Stimulated activated naive CD8-positive, alpha-beta T cell treated with anti-CD3 and anti-CD28 coated beads, Interleukin-15, amount 100 ng/mL, for 72 hours (primary cell): Measurements from ENCODE around the gene DHRSX.

Experiments used
- ATAC-seq: fragments of 150-1000 bp; cut with Tn5 transposase; 2 replicates; pipeline ENCODE4 v1.10.0; 2021; ENCODE audit warnings: mild to moderate bottlenecking, moderate library complexity
- DNase-seq, 2 donors: peaks; one replicate each; pipeline ENCODE4 v3.0.0; 2021 to 2022
- H3K27ac Mint-ChIP-seq, 2 donors: one replicate each; pipeline ENCODE4 v1.8.0; 2022; ENCODE audit warnings: mild to moderate bottlenecking in 2 of 2, mixed read lengths in 2 of 2, moderate library complexity in 2 of 2
- H3K27me3 Mint-ChIP-seq: one replicate; pipeline ENCODE4 v1.8.0; 2022; ENCODE audit warnings: mixed read lengths
- H3K4me1 Mint-ChIP-seq: one replicate; pipeline ENCODE4 v1.8.0; 2022; ENCODE audit warnings: mild to moderate bottlenecking, mixed read lengths
- H3K4me3 Mint-ChIP-seq, 2 donors: one replicate each; pipeline ENCODE4 v1.8.0; 2022; ENCODE audit warnings: mild to moderate bottlenecking in 2 of 2, mixed read lengths in 2 of 2, moderate library complexity in 1 of 2
- H3K9me3 Mint-ChIP-seq, 2 donors: one replicate each; pipeline ENCODE4 v1.8.0; 2022; ENCODE audit warnings: mixed read lengths in 2 of 2

DHRSX gene

GRCh38 chrX:2445662-2446623, 54.8 kb downstream of the DHRSX start:
- DNase-seq (no peak), ATAC-seq (no peak)
- Mint-ChIP-seq H3K27me3 (no peaks in the 10 kb centered on the region), H3K4me3 (no peak overlapping the region), H3K4me1 (peaks cover 4% of the 10 kb centered on the region), H3K27ac (no peak overlapping the region), H3K9me3 (peaks cover 3 to 4% of the 10 kb centered on the region in 2 donors)

DNA sequence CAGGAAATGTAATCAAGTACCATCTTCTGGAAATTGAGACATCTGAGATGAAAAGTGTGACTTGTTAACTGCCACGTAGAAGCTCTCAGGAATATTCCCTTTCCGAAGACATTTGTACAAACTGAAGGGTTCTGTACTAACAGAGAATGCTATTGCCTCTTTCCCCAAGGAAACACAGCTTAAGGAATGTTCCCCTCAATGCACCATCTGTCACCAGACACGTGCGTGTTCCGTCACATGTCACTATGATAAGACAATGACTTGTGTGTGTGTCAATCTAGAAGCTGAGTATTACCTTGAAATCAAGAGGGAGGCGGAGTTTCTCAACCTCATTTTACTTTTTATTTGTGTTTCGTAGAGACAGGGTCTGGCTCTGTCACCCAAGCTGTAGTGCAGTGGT, 58.1 kb downstream of the DHRSX start:
- ATAC-seq = no peak
- no peaks in the 10 kb centered on the region for H3K4me1 Mint-ChIP-seq
- H3K27ac Mint-ChIP-seq = no peak overlapping the region

GRCh38 chrX:2441466-2441865, 59.3 kb downstream of the DHRSX start:
- Mint-ChIP-seq H3K4me1 (no peaks in the 10 kb centered on the region), H3K27me3 (no peaks in the 10 kb centered on the region), H3K27ac (no peak overlapping the region), H3K9me3 (peaks cover 5 to 18% of the 10 kb centered on the region in 2 donors), H3K4me3 (no peak overlapping the region)
- ATAC-seq = no peak
- no peak for DNase-seq

More for the DNA sequence above, 58.1 kb downstream of the DHRSX start:
- Mint-ChIP-seq H3K4me3 (no peak overlapping the region), H3K27me3 (no peaks in the 10 kb centered on the region), H3K9me3 (peaks cover 5 to 18% of the 10 kb centered on the region in 2 donors)
- no peak for DNase-seq

DNA sequence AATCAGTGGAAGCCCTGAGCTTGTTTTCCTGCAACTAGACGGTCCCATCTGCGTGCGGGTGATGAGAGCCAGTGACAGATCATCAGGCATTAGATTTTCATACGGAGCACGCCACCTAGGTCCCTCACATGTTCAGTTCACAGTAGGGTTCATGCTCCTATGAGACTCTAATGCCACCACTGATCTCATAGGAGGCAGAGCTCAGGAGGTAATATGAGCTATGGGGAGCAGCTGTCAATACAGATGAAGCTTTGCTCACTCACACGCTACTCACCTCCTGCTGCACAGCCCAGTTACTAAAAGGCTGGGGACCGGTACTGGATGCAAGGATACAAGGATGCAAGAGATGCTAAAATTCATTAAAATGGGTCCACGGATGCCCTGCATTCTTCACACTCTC, 61.2 kb downstream of the DHRSX start:
- DNase-seq = no peak
- Mint-ChIP-seq H3K4me3 (no peak overlapping the region), H3K27me3 (no peaks in the 10 kb centered on the region), H3K4me1 (peaks cover 5% of the 10 kb centered on the region), H3K27ac (no peak overlapping the region), H3K9me3 (peaks cover 5 to 18% of the 10 kb centered on the region in 2 donors)
- ATAC-seq = no peak

GRCh38 chrX:2435465-2435864, 65.3 kb downstream of the DHRSX start:
- DNase-seq = no peak
- Mint-ChIP-seq H3K9me3 (peaks cover 0 to 9% of the 10 kb centered on the region in 2 donors), H3K27ac (no peak overlapping the region), H3K4me1 (peaks cover 6% of the 10 kb centered on the region), H3K27me3 (no peaks in the 10 kb centered on the region), H3K4me3 (no peak overlapping the region)
- ATAC-seq = no peak

- Mint-ChIP-seq H3K27ac (peak overlapping the region in 1 of 2 donors; percentile 15), H3K9me3 (no peaks in the 10 kb centered on the region), H3K27me3 (no peaks in the 10 kb centered on the region), H3K4me1 (peaks cover 6% of the 10 kb centered on the region), H3K4me3 (no peak overlapping the region)
- DNase-seq = no peak
- no peak for ATAC-seq
Measured at GRCh38 chrX:2434270-2435163, 66.3 kb downstream of the DHRSX start.

DNA sequence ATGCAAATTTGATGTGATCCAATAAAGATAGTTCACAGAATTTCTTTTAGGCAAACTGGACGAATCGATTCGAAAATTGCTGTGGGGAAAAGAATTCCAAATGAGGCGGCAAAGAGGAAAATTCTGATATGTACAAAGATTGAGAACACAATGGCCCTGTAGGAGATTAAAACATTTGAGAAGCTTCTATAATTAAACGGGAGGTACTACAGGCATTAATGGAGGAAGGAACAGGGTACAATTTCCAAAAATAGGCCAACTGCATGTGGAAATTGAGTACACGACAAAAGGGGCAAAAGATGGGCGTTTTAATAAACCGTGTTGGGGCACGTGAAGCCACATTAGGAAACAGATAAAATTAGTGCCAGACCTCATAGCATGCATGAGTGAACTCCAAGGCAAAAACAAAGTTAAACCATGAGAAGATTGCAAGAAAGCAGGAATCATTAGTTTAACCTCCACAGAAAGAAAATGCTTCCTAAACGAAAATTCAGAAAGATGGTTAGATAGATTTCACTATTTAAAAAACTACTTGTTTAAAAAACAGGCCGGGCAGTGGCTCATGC, 68.4 kb downstream of the DHRSX start:
- DNase-seq (no peak), ATAC-seq (no peak)
- Mint-ChIP-seq H3K27me3 (no peaks in the 10 kb centered on the region), H3K4me1 (peaks cover 6% of the 10 kb centered on the region), H3K4me3 (no peak overlapping the region), H3K9me3 (peaks cover 0 to 5% of the 10 kb centered on the region in 2 donors), H3K27ac (no peak overlapping the region)

GRCh38 chrX:2430265-2430825, 70.4 kb downstream of the DHRSX start:
- Mint-ChIP-seq H3K27me3 (no peaks in the 10 kb centered on the region), H3K27ac (peak overlapping the region in 1 of 2 donors; percentile 60), H3K4me3 (no peak overlapping the region), H3K4me1 (peaks cover 6% of the 10 kb centered on the region), H3K9me3 (peaks cover 0 to 16% of the 10 kb centered on the region in 2 donors)
- no peak for DNase-seq
- ATAC-seq = no peak

DNA sequence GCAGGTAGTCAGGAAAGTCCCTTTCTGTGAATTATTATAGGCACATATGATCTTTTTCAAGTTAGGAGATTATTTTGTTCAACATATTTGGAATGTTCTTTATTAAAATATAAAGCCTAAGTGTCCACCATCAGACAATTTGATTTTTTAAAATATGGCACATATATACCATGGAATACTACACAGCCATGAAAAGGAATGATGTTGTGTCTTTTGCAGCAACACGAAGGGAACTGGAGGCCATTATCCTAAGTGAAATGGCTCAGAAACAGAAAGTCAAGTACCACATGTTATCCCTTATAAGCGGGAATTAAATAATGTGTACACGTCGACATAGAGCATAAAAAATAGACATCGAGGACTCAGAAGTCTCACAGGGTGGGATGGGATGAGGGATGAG, 73.0 kb downstream of the DHRSX start:
- no peaks in the 10 kb centered on the region for H3K4me1 Mint-ChIP-seq
- no peak for DNase-seq
- ATAC-seq = no peak
- peaks cover 0 to 16% of the 10 kb centered on the region in 2 donors for H3K9me3 Mint-ChIP-seq
- no peak overlapping the region for H3K4me3 Mint-ChIP-seq
- no peaks in the 10 kb centered on the region for H3K27me3 Mint-ChIP-seq
- no peak overlapping the region for H3K27ac Mint-ChIP-seq

DNA sequence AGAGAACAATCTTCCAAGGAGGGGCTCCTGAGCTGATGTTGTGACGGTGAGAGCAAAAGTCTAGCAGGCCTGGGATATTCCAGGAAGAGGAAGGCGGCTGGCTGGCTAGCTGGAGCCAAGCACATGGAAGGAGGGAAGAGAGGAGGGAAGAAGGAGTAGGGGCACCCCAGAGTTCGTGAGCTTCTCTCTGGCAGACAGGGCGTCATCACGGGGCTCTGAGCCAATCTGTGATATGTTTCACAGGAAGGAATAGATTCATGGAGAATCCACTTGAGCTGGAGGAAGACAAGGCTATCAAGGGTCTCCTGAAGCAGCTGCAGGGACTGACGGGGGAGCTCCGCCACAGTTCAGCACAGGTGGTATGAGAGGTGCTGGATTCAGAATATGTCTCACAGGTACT, 73.6 kb downstream of the DHRSX start:
- DNase-seq = no peak
- Mint-ChIP-seq H3K4me1 (no peaks in the 10 kb centered on the region), H3K9me3 (peaks cover 0 to 16% of the 10 kb centered on the region in 2 donors), H3K4me3 (no peak overlapping the region), H3K27ac (peak overlapping the region in 1 of 2 donors; percentile 10), H3K27me3 (no peaks in the 10 kb centered on the region)
- no peak for ATAC-seq

DNA sequence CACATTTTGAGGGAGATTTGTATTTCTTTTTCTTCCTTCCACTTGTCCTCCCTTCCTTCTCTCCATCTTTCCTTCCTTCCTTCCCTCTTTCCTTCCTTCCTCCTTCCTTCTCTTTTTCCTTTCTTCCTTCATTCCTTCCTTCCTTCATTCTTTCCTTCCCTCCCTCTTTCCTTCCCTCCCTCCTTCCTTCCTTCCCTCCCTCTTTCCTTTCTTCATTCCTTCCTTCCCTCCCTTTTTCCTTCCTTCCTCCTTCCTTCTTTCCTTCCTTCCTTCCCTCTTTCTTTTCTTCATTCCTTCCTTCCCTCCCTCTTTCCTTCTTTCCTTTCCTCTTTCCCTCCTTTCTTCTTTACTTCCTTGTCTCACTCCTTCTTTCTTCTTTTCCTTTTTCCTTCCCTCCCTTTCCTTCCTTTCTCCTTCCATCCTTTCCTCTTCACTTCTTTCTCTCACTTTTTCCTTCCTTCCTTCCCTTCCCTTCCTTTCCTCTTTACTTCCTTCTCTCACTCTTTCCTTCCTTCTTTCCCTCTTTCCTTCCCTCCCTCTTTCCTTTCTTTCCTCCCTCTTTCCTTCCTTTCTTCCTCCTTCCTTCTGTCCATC, 74.4 kb downstream of the DHRSX start:
- Mint-ChIP-seq H3K27ac (peak overlapping the region in 1 of 2 donors; percentile 64), H3K27me3 (no peaks in the 10 kb centered on the region), H3K4me1 (no peaks in the 10 kb centered on the region), H3K9me3 (peaks cover 0 to 16% of the 10 kb centered on the region in 2 donors), H3K4me3 (no peak overlapping the region)
- DNase-seq (no peak), ATAC-seq (no peak)

GRCh38 chrX:2425286-2426071, 75.3 kb downstream of the DHRSX start:
- DNase-seq (no peak), ATAC-seq (peak; percentile 60)
- Mint-ChIP-seq H3K27me3 (no peaks in the 10 kb centered on the region), H3K9me3 (peaks cover 7 to 16% of the 10 kb centered on the region in 2 donors), H3K4me1 (no peaks in the 10 kb centered on the region), H3K4me3 (no peak overlapping the region), H3K27ac (no peak overlapping the region)

- Mint-ChIP-seq H3K9me3 (peaks cover 7 to 16% of the 10 kb centered on the region in 2 donors), H3K4me1 (no peaks in the 10 kb centered on the region), H3K4me3 (no peak overlapping the region), H3K27me3 (no peaks in the 10 kb centered on the region), H3K27ac (peak overlapping the region in 1 of 2 donors; percentile 38)
- DNase-seq (no peak), ATAC-seq (no peak)
Measured at GRCh38 chrX:2424317-2424716, 76.5 kb downstream of the DHRSX start.

DNA sequence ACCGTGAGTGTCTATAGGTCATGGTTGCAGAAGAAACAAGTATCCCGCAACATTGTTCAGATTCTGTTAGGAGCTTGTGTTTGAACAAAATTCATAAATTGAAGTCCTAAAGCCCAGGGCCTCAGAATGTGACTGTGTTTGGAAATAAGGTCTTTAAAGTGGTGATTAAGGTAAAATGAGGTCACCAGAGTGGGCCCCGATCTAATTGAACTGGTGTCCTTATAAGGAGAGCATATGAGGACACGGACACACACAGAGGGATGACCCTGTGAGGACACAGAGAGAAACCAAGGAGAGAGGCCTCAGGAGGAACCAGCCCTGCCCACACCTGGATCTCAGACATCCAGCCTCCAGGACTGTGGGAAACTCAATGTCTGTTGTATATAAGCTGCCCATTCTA, 76.9 kb downstream of the DHRSX start:
- Mint-ChIP-seq H3K4me3 (no peak overlapping the region), H3K4me1 (no peaks in the 10 kb centered on the region), H3K27me3 (no peaks in the 10 kb centered on the region), H3K27ac (peak overlapping the region in 1 of 2 donors; percentile 38), H3K9me3 (peaks cover 7 to 16% of the 10 kb centered on the region in 2 donors)
- DNase-seq (no peak), ATAC-seq (no peak)
